Tibial nerve (tissue), 4 donors: ENCODE measurements around the gene GMPPB. TPM values are rescaled to one million over a fixed set of nuclear protein-coding genes. Genes with fewer than 3 reads are reported as not detected.

ENCODE experiments used
- DNase-seq, 2 donors: peaks; one replicate each; pipeline ENCODE4 v3.0.0-alpha.2; 2019; ENCODE audit warnings: low spot score in 2 of 2
- H3K27ac ChIP-seq, 4 donors: fragments of 200-600 bp; sonication (generic) in 3 of 4; one replicate each; pipeline ENCODE4 v1.5.1; 2017 to 2019; ENCODE audit warnings: mild to moderate bottlenecking in 1 of 4
- H3K27me3 ChIP-seq, 2 donors: fragments of 200-600 bp; sonication (generic) in 1 of 2; one replicate each; pipeline versions ENCODE4 v1.5.1 to v1.6.0; 2017 to 2019
- H3K36me3 ChIP-seq, 3 donors: fragments of 200-600 bp; sonication (generic); one replicate each; pipeline ENCODE4 v1.5.1; 2018 to 2019
- H3K4me1 ChIP-seq, 4 donors: fragments of 200-600 bp; sonication (generic) in 3 of 4; one replicate each; pipeline ENCODE4 v1.5.1; 2017 to 2019
- H3K4me3 ChIP-seq, 4 donors: fragments of 200-600 bp; sonication (generic) in 3 of 4; one replicate each; pipeline ENCODE4 v1.5.1; 2017 to 2019; ENCODE audit warnings: mild to moderate bottlenecking in 1 of 4, moderate library complexity in 1 of 4
- H3K9me3 ChIP-seq, 4 donors: fragments of 200-600 bp; sonication (generic) in 3 of 4; one replicate each; pipeline ENCODE4 v1.5.1; 2017 to 2019
- EP300 ChIP-seq, 2 donors: sonication (generic); formaldehyde crosslinking; IDR thresholded peaks; one replicate each; pipeline ENCODE4 v1.6.1; 2017; ENCODE audit warnings: antibody characterized with exemption in 2 of 2, mild to moderate bottlenecking in 1 of 2
- POLR2A ChIP-seq, 2 donors: fragments of 450-650 bp; IDR thresholded peaks; one replicate each; pipeline ENCODE4 v1.6.1; 2017; ENCODE audit warnings: antibody characterized with exemption in 2 of 2, mild to moderate bottlenecking in 2 of 2, moderate library complexity in 2 of 2
- WGBS, 2 donors: methylation state at CpG; one replicate each; pipeline ENCODE4 v1.1.5; 2018; 5-methylcytosine and 5-hydroxymethylcytosine counted together
- total RNA-seq, 4 donors: library from RNA; depleted of rRNA; stranded (reverse); fragments of >200 nt; gene quantifications; one replicate each; pipeline ENCODE4 v1.1.0, GENCODE V29; 2016
- TF ChIP-seq, protein P1 (sequence below), 5 experiments: fragments of 200-600 bp in 3 of 5; fragments of 450-650 bp in 2 of 5; sonication (generic) in 3 of 5; IDR thresholded peaks; one replicate each; pipeline ENCODE4 v1.5.1; 2016 to 2019; ENCODE audit warnings: antibody characterized with exemption in 5 of 5, mild to moderate bottlenecking in 3 of 5, moderate library complexity in 2 of 5

The GMPPB gene
- total RNA-seq, 4 donors from 2014 or later: 17.3 to 31.4 (median 25.3) TPM

- no peak overlapping the region for H3K27ac ChIP-seq
- H3K36me3 ChIP-seq: peaks cover 0 to 77% (median 0%) of the 10 kb centered on the region in 3 donors
- H3K4me3 ChIP-seq: no peak overlapping the region
- peaks cover 0 to 26% (median 9%) of the 10 kb centered on the region in 4 donors for H3K4me1 ChIP-seq
- DNase-seq: no peak
- 89 to 92% methylated on average over 3 to 7 of the region's 7 CpGs for WGBS, 2 donors
- TF ChIP-seq, protein P1, sequence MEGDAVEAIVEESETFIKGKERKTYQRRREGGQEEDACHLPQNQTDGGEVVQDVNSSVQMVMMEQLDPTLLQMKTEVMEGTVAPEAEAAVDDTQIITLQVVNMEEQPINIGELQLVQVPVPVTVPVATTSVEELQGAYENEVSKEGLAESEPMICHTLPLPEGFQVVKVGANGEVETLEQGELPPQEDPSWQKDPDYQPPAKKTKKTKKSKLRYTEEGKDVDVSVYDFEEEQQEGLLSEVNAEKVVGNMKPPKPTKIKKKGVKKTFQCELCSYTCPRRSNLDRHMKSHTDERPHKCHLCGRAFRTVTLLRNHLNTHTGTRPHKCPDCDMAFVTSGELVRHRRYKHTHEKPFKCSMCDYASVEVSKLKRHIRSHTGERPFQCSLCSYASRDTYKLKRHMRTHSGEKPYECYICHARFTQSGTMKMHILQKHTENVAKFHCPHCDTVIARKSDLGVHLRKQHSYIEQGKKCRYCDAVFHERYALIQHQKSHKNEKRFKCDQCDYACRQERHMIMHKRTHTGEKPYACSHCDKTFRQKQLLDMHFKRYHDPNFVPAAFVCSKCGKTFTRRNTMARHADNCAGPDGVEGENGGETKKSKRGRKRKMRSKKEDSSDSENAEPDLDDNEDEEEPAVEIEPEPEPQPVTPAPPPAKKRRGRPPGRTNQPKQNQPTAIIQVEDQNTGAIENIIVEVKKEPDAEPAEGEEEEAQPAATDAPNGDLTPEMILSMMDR (IDR thresholded peaks at IDR 0.05): no peak
- TF ChIP-seq EP300 (IDR thresholded peaks at IDR 0.05) (no peak), POLR2A (IDR thresholded peaks at IDR 0.05) (no peak)
- H3K27me3 ChIP-seq: no peaks in the 10 kb centered on the region
- H3K9me3 ChIP-seq: no peaks in the 10 kb centered on the region
Measured at GRCh38 chr3:49716169-49716568, 7.6 kb downstream of the GMPPB start.

DNA sequence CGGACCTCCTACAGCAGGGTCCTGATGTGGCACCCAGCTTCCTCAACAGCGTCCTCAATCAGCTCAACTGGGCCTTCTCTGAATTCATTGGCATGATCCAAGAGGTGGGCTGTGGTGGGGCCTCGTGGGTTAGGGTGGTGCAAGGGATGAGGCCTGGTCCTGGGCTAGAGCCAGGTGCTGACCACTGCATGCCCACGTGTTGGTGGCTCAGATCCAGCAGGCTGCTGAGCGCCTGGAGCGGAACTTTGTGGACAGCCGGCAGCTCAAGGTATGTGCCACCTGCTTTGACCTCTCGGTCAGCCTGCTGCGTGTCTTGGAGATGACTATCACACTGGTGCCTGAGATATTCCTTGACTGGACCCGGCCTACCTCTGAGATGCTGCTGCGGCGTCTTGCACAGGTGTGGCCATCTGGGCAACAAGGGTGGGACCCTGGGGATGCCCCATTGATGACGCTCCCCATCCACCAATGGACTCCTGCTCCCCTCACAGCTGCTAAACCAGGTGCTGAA, 8.1 kb downstream of the GMPPB start:
- no peak for DNase-seq
- peaks cover 0 to 75% (median 0%) of the 10 kb centered on the region in 3 donors for H3K36me3 ChIP-seq

DNA sequence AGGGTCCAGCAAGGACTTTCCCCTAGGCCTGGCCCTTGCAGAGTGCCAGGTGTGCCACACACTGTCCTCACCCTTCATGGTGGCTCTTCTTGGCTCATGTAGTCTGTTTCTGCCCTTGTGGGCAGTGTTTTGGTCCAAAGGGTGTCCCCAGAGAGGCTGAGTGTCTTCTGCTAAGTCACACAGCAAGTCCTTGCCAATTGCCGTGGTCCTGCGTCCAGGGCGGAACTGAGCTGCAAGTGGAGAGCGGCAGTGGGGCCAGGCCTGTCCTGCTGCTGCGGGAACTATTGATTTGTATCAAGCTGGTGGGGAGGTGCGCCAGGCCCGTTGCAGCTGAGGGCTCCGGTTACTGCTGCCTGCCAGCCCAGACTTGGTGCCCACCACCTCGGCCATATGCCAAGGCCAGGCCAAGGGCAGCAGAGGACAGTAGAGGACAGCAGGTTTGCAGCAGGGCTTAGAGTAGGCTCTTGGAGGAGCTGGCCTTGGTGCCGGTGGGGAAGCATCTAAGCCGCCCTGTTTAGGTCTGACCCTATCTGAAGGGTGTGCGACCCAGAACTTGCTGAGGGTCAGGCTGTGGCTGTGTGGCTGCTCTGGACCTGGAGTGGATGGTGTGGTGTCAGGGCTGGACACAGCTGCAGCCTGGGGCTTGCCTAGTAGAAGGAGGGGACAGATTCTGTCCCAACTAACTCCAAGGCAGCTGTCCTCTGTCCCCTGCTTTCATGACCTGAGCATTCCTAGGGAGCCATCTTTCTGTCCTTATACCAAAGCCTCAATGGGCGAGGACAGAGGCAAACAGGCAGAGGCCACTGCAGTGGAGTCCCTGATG, 8.8 kb downstream of the GMPPB start:
- Histone ChIP-seq H3K4me1 (peaks cover 0 to 18% (median 9%) of the 10 kb centered on the region in 4 donors), H3K27ac (no peak overlapping the region), H3K36me3 (peaks cover 0 to 74% (median 0%) of the 10 kb centered on the region in 3 donors), H3K9me3 (no peaks in the 10 kb centered on the region), H3K27me3 (no peaks in the 10 kb centered on the region), H3K4me3 (no peak overlapping the region)
- WGBS, 2 donors: 82 to 97% methylated on average over 4 to 13 of the region's 13 CpGs
- TF ChIP-seq, protein P1 (IDR thresholded peaks at IDR 0.05): no peak
- TF ChIP-seq POLR2A (IDR thresholded peaks at IDR 0.05) (no peak), EP300 (IDR thresholded peaks at IDR 0.05) (no peak)
- DNase-seq: no peak

More for the DNA sequence above, 8.1 kb downstream of the GMPPB start:
- H3K27me3 ChIP-seq: no peaks in the 10 kb centered on the region
- H3K9me3 ChIP-seq: no peaks in the 10 kb centered on the region
- 93 to 94% methylated on average over 10 to 11 of the region's 13 CpGs for WGBS, 2 donors
- TF ChIP-seq EP300 (IDR thresholded peaks at IDR 0.05) (no peak), POLR2A (IDR thresholded peaks at IDR 0.05) (no peak)
- TF ChIP-seq, protein P1 (IDR thresholded peaks at IDR 0.05): no peak
- peaks cover 0 to 25% (median 9%) of the 10 kb centered on the region in 4 donors for H3K4me1 ChIP-seq
- H3K27ac ChIP-seq: no peak overlapping the region
- no peak overlapping the region for H3K4me3 ChIP-seq

- Histone ChIP-seq H3K4me1 (peaks cover 0 to 4% (median under 1%) of the 10 kb centered on the region in 4 donors), H3K36me3 (peaks cover 0 to 85% (median 0%) of the 10 kb centered on the region in 3 donors), H3K9me3 (no peaks in the 10 kb centered on the region), H3K27me3 (no peaks in the 10 kb centered on the region), H3K4me3 (no peak overlapping the region), H3K27ac (no peak overlapping the region)
- WGBS, 2 donors: 88 to 93% methylated on average over 23 to 25 of the region's 25 CpGs
- TF ChIP-seq POLR2A (IDR thresholded peaks at IDR 0.05) (no peak), EP300 (IDR thresholded peaks at IDR 0.05) (no peak)
- TF ChIP-seq, protein P1 (IDR thresholded peaks at IDR 0.05): no peak
- no peak for DNase-seq
Measured at GRCh38 chr3:49713336-49714105, 10.2 kb downstream of the GMPPB start.
